GM10266 (cell line): ENCODE data around the gene ZFAND3.

ENCODE experiments used
- DNase-seq: peaks from one replicate; pipeline ENCODE4 v3.0.0; 2012; ENCODE audit errors: extremely low spot score
- CTCF ChIP-seq: IDR thresholded peaks from 2 replicates; pipeline ENCODE4 v1.5.1; 2012; ENCODE audit warnings: mild to moderate bottlenecking, low read depth; ENCODE audit not compliant: control insufficient read depth, insufficient read depth; ENCODE audit errors: missing control alignments

The ZFAND3 gene

GRCh38 chr6:37845930-37846329 is 26.4 kb downstream of the ZFAND3 start:
- TF ChIP-seq CTCF, result no peak

DNA sequence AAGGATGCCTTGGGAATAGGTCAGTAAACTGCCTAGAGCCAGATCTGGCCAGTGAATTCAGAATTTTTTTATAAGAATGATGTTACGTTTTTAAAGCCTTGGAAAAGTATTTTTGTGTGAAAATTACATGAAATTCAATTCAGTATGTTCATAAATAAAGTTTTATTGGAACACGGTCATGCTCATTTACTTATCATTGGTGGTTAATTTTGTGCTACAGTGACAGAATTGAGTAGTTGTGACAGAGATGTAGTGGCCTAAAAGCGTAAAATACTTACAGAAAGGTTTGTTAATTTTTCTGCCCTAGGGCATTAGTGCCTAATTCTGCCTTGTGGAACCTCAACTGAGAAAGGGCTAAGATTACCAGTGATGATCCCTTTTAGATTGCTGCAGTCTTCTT is 28.2 kb downstream of the ZFAND3 start:
- no peak for DNase-seq
- TF ChIP-seq CTCF, result no peak

More at GRCh38 chr6:37845930-37846329, 26.4 kb downstream of the ZFAND3 start:
- no peak for DNase-seq

- no peak for TF ChIP-seq CTCF
- no peak for DNase-seq
Measured at GRCh38 chr6:37848371-37848770, 28.8 kb downstream of the ZFAND3 start.

GRCh38 chr6:37850260-37850659 is 30.7 kb downstream of the ZFAND3 start:
- DNase-seq, result no peak
- no peak for TF ChIP-seq CTCF

DNA sequence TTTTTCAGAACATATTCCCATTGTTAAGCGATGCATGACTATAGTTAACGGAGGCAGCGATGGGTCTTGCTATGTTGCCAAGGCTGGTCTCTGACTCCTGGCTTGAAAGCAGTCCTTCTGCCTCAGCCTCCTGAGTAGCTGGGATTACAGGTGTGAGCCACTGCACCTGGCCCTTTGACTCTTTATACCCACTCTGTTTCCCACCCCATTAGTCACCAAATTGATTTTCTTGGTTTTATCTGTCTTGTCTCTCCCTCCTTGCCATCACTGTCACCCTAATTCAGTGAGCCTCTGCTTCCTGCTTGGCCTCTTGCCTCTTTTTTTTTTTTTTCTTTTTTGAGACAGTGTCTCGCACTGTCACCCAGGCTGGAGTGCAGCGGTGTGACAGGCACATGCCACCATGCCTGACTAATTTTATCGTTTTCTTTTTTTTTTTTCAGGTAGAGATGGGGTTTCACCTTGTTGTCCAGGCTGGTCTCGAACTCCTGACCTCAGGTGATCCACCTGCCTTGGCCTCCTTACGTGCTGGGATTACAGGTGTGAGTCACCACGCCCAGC is 31.3 kb downstream of the ZFAND3 start:
- TF ChIP-seq CTCF, result no peak
- DNase-seq, result no peak

DNA sequence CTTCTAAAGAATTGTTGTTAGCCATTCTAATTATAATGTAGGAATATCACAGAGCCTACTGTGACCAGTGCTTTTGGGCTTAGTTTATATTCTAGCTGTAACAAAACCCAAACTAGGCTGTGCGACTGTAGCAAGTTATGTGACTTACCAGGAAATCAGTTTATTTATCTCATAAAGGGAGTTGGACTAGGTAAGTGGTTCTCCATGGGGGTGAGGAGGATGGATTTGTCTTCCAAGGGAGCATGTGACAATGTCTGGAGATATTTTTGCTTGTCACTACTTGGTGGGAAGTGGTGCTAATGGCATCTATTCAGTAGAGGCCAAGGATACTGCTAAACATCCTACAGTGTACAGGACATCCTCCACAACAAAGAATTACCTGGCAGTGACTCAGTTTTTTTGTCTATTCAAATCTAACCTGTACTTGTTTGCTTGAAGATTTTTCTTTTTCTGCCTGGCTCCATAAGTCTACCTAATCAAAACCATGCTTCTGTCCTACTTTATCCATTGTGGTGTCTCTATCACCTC is 32.5 kb downstream of the ZFAND3 start:
- no peak for TF ChIP-seq CTCF
- no peak for DNase-seq

GRCh38 chr6:37856285-37856684 is 36.8 kb downstream of the ZFAND3 start:
- no peak for DNase-seq
- TF ChIP-seq CTCF, result no peak
